ENCODE results near the gene CCL8.

Gene CCL8

GRCh38 chr17:34319039-34319483 lies at the start of gene CCL8:
CCL8 (plus strand) TSS chr17:34319435; CDS start chr17:34319502, 67 bp downstream.
- no peak for DNase-seq

GRCh38 chr17:34269969-34270368 lies 49.3 kb upstream of the CCL8 start, which contains the start of gene CCL7:
CCL7 (plus strand) TSS chr17:34270221; CDS start chr17:34270291, 70 bp downstream.
- no peak for DNase-seq

DNA sequence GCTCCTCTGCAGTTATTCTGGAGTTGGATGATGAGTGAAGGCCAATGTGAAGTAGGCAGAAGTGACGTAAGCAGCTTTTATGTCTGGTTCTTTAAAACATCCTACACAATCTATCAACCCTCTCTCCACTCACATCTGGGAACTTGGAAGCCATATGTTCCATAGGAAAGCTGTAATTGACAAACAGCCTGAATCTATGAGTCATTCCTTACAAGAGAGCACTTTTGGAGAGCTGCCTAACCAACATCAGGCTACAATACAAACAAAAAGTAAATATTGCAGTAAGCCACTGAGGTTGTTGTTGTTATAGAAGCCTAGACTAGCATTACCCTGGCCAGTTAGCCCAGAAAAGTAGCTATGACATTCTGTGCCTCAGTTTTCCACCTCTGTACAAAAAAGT lies 43.4 kb upstream of the CCL8 start:
- DNase-seq: no peak

GRCh38 chr17:34276826-34277225 lies 42.4 kb upstream of the CCL8 start:
- no peak for DNase-seq

GRCh38 chr17:34283571-34283970 lies 35.7 kb upstream of the CCL8 start:
- no peak for DNase-seq

GRCh38 chr17:34285286-34285792 lies 33.9 kb upstream of the CCL8 start, which contains the start of gene CCL11:
CCL11 (plus strand) TSS chr17:34285742; CDS start chr17:34285809, 67 bp downstream.
- no peak for DNase-seq

GRCh38 chr17:34287875-34288274 lies 31.4 kb upstream of the CCL8 start:
- DNase-seq: no peak

- no peak for DNase-seq
Observed at GRCh38 chr17:34290586-34290985, 28.6 kb upstream of the CCL8 start.

DNA sequence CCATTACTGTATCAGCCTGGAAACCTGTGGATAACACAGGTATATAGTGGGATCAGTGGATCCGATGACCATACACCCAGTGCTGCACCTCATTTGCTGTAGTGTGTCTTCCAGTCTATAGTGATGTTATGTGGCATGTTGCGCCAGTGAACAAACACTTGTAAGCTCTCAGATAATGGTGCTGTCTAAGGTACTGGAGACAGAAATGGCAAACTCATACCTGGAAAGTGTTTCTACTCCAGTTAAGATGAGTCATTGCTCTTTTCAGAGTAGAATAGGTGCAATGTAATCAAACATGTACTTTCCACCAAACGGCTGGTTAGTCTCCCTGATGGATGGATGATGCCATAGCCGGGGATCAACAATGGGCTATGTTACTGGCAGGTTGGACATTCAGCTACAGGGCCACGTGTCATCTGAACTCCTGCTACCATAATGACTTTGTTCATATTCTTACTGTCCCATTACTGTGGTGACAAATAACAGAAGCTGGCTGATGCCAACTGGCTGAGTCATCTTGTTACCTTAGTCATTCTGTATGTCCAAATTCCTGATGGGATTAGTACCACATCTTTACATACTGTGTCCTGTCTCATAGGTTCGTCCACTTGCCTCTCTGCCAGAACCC lies 27.4 kb upstream of the CCL8 start:
- no peak for DNase-seq

GRCh38 chr17:34299027-34299426 lies 20.2 kb upstream of the CCL8 start:
- no peak for DNase-seq

DNA sequence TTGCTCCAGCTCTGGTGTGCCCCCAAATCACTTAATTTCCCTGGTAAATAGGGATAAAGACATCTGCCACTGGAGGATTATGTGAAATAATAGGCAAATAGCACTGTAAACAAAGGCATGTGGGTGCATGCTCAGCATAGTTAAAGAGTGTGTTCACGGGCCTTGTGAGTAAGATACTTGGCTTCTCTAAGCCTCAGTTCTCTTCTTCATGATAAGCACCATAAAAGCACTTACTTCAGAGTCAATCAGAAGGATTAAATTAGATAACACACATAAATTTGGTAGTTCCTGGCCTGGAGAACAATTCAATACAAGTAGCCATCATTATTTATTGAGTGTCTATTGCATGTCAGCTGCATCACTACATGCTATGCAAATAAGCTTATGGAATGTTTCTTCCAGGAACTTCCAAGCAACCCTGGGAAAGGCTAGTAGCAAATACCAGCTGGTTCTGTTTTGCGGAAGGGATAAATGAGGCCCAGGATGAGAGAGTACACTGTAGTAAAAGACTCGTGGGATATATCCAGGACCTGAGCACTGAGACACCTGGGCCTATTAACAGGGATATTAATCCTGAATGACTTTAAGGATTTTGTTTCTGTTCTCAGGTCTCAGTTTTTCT lies 19.2 kb upstream of the CCL8 start:
- DNase-seq: no peak

DNA sequence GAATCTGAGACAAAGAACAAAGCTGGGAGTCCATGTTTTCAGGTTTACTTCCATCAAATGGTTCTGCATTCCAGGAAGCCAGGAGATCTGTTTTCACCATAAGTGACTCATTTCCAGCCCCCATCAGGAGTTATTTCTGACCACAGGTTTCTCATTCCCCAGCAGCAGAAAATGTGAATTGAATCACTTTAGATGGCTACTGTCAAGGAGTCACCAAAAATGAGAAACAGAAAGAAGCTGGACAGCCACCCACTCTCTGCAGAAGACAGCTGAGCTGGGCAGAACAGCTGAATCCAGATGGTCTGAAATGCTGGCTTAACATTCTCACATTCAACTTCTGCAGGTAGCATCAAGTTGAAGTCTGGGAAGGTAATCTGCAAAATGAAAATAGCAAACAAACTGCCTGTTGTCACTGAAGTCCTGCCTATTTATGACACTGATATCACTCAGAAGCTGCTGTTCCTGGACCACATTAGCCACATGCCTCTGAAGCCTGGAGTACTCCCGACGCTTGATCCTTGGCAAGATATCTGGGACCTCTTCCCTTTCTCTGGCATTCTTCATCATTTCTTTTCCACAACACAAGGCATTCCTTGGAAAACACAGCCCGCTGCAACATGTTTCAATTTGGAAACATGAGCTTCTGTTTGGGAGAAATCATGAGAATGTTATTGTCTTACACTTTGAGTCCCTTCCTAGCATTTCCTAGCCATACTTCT lies 18.4 kb upstream of the CCL8 start:
- DNase-seq: no peak

GRCh38 chr17:34301986-34302385 lies 17.2 kb upstream of the CCL8 start:
- no peak for DNase-seq

DNA sequence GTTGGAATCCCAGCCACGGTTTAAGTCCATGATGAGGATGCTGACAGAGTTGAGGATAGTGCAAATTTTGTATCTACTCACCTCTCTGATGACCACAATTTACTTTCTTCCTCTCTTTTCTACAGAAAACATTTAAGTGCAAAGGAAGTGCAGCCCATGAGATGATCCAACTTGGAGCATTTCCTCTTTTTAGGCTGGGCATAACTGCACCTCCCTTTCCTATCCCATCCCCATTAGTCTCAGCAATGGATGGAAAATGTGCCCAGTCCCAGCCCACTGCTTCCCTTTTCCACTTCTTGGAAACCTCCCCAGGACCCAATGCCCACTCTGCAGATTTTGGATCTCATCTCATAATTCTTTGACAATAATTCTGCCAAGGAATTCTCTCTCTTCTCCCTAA lies 16.6 kb upstream of the CCL8 start:
- DNase-seq: no peak

DNA sequence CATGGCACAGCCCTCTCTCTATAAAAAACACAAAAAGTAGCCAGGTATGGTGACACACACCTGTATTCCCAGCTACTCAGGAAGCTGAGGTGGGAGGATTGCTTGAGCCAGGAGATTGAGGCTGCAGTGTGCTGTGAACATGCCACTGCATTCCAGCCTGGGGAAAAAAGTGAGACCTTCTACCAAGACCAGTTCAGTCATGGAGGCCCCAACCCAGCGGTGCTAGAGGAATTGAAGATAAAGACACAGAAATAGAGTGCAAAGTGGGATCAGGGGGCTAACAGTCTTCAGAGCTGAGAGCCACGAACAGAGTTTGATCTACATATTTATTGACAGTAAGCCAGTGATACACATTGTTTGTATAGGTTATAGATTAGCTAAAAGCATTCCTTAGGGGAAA lies 15.6 kb upstream of the CCL8 start:
- DNase-seq: no peak

DNA sequence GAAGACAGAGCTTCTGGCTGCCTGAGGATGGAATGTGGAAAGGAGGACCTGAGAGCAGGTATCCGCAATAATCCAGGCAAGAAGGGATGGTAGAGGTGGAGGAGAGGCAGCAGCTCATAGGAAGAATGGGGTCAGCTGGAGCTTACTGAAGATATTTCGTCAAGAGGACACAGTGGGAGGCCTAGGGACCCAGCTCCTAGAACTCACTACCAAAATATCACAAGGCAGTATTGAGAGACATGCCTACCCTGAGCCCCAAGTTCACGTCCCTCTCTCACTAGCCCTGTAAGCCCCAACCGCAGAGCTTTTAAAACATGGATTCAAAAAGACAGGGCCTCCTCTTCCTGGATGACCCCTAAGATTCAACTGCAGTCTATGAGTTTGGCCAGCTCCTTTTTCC lies 14.2 kb upstream of the CCL8 start:
- DNase-seq: no peak

GRCh38 chr17:34305606-34306005 lies 13.6 kb upstream of the CCL8 start:
- DNase-seq: no peak

DNA sequence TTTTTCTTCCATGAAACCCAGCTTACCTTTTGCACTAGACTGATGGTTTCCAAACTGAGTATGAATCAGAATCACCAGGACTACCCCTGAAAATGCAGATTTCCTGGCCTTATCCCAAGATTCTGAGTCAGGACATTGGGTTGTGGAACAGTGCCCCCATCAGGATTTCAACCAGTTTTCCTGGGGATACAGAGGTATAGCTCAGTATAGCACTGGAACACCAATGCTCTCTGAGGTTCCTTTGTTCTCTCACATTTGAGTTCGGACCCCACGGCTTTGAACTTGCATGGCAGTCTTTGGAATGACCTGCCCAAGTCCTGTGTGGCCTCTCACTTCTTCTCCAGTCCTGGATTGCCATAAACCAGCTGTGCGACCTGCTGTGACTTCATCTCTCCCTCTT lies 12.8 kb upstream of the CCL8 start:
- DNase-seq: no peak

DNA sequence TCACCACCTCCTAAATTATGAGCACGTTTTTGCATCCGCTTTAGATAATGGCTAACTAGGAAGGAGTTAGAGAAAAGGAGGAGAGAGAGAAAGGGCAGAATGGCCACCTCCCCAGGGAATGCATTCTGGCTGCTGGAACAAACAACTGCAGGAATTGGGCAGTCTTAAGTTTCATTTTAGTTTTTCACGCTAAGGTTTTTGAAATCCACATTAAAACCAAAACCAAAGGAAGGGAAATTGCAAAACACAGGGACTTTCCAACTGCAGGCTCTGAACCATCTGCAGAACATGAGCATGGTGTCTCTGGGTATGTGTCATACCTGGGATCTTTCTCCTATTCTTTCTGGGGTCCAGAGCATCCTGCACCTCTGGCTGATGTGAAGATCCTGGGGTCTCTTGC lies 12.1 kb upstream of the CCL8 start:
- no peak for DNase-seq

DNA sequence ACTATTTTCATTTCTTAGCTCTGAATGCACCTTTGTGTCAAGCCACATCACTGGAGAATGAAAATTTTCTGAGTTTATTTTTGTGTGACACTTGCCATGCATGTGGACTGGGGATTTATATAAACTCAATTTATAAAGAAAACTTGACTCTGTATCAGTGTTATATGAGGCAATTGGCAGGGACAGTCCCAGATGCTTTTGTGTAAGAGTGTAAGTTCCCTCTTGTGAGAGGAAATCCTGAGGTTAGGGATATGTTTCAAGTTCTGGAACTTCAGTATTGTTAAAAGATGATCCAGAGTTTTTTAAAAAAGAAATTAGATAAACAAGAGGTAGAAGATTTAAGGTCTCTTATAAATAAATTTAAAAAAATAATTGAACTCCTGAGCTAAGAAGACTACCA lies 10.9 kb upstream of the CCL8 start:
- no peak for DNase-seq

DNA sequence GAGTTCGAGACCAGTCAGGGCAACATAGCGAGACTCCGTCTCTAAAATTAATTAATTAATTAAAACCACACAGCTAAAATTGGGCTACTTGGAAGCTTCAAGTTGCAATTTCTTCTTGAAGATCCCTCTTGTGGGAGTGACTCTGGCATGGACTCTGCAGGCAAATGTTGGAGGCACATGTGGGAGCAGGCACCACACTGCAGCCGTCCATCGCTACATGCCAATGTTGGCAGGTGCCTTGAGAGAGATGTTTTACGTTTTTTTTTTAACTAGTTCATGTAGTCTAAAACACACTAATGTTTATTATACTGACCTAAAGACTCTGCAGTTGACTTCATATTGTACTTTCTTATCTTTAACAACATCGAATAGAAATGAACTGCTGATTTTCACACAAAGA lies 7.9 kb upstream of the CCL8 start:
- DNase-seq: no peak

DNA sequence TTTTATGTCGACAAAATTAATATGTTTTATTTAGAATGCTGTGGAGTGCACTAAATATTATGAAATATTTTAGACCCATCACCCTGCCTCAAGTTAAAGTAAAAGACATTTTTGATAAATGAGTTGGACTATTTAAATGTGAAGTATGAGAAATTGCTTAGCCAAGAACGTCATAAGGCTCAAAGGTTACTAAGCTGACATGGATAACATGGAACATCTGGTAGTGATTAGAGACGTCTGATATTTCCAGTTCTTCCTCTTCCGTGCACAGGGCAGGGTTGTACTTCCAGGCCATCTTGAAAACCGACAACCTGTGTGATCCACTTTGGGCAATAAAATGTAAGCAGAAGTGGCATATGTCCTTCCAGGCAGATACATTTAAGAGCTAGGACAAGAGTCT lies 7.2 kb upstream of the CCL8 start:
- DNase-seq: no peak

DNA sequence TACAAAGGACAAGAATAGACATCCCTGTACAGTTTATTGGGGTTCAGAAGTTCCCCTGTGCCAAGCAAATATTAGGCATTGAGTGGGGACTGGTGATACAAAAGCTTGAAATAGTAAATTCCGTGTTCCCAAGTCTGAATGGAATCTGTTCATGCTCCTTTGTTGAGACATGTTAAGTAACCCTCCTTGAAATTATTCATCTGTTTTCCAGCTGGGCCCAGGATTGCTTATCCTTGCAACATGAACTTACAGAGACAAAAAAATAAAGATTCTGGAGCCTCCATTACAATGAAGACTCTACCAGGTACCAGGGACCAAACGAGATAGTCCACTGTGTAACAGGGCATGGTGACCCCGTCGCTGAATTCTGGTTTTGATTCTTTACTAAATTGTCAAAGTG lies 6.1 kb upstream of the CCL8 start:
- DNase-seq: no peak

GRCh38 chr17:34314279-34314678 lies 5.0 kb upstream of the CCL8 start:
- no peak for DNase-seq

Measured in activated CD8-positive, alpha-beta memory T cell treated with anti-CD3 and anti-CD28 coated beads for 24 hours (primary cell).